GM18511 (cell line): ENCODE data around the gene MT1B.

Experiments used
- ATAC-seq: cut with Tn5 transposase; IDR thresholded peaks from one replicate; pipeline ENCODE4 v1.9.1; 2021; ENCODE audit warnings: mild to moderate bottlenecking, moderate library complexity; ENCODE audit not compliant: unreplicated experiment

The MT1B gene

GRCh38 chr16:56683424-56684172 lies 31.9 kb downstream of the MT1B start:
- ATAC-seq: no peak

GRCh38 chr16:56684256-56684925 lies 32.7 kb downstream of the MT1B start:
- no peak for ATAC-seq

GRCh38 chr16:56684926-56685590 lies 33.4 kb downstream of the MT1B start:
- ATAC-seq: no peak

GRCh38 chr16:56686758-56687157 lies 35.1 kb downstream of the MT1B start:
- ATAC-seq: no peak

GRCh38 chr16:56688762-56689161 lies 37.1 kb downstream of the MT1B start:
- ATAC-seq: no peak

- no peak for ATAC-seq
Measured at GRCh38 chr16:56689171-56689570, 37.5 kb downstream of the MT1B start.

- no peak for ATAC-seq
Measured at GRCh38 chr16:56690420-56691122, 38.9 kb downstream of the MT1B start.

GRCh38 chr16:56691885-56692284 lies 40.2 kb downstream of the MT1B start:
- ATAC-seq: no peak

- ATAC-seq: no peak
Measured at GRCh38 chr16:56695246-56695645, 43.6 kb downstream of the MT1B start.

GRCh38 chr16:56697456-56698155 lies 45.9 kb downstream of the MT1B start:
- ATAC-seq: no peak

GRCh38 chr16:56700195-56700594 lies 48.5 kb downstream of the MT1B start:
- no peak for ATAC-seq

GRCh38 chr16:56700631-56701030 lies 48.9 kb downstream of the MT1B start:
- ATAC-seq: no peak

GRCh38 chr16:56701534-56701933 lies 49.8 kb downstream of the MT1B start:
- no peak for ATAC-seq
